GM10266 (cell line): ENCODE results near the gene RNF32.

Source experiments
- DNase-seq: peaks from one replicate; pipeline ENCODE4 v3.0.0; 2012; ENCODE audit errors: extremely low spot score
- CTCF ChIP-seq: IDR thresholded peaks from 2 replicates; pipeline ENCODE4 v1.5.1; 2012; ENCODE audit warnings: mild to moderate bottlenecking, low read depth; ENCODE audit not compliant: control insufficient read depth, insufficient read depth; ENCODE audit errors: missing control alignments

Gene RNF32

DNA sequence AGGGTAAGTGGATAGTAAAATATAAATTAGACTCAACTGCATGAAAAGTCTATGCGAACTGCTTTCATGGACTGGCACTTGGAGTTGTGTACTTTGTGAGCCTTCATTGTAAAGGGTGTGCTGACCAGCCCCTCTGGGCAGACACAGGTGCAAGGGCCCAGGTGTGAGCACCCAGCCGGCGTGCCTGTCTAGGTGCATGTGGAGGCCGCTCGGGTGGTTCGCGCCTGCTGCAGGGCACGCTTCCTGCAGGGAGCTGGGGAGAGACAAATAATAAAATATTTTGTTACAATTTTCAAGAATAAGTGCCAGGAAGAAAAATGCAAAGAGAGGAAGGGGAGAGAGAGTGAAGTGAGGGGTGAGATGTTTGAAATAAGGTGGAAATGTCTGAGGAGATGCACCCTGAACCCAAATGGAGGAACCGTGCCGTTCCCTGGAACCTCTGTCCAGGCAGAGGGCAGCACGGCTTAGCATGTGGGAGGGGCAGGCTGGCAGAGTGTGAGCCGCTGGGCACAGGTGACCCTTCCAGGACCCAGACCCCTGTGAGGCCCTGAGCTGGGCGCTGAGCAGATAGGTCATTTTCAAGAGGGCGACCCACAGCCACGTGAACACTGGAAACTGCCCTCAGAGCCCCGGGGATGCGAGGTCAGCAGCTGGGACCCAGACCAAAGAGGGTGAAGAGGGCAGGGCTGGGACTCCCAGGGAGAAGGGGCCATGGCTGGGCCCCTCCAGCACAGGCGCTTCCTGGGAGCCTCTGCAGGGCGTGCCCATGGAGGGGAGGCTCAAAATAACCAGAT, 28.7 kb downstream of the RNF32 start:
- no peak for TF ChIP-seq CTCF

GRCh38 chr7:156673454-156673853, 32.9 kb downstream of the RNF32 start:
- no peak for TF ChIP-seq CTCF
- no peak for DNase-seq

More for the DNA sequence above, 28.7 kb downstream of the RNF32 start:
- no peak for DNase-seq

DNA sequence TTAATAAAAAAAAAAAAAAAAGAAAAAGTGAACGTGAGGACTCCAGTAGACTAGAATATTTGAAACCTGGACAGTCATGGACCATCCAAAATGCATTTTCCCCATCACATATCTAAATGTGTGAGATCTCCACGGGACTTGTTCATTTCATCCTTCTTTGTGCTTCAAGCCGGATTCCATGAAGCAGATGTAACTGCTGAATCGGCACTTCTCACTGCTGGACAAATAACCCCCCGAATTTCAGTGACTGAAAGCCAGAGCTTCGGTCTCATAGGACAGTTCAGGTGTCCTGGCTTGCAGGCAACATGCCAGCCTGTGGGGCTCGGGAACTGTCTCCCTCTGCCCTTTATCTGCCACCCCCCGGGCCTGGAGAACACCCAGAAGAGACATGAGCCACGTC, 33.3 kb downstream of the RNF32 start:
- TF ChIP-seq CTCF, result no peak
- DNase-seq, result no peak

- no peak for DNase-seq
- TF ChIP-seq CTCF, result no peak
Observed at GRCh38 chr7:156675721-156676120, 35.1 kb downstream of the RNF32 start.

DNA sequence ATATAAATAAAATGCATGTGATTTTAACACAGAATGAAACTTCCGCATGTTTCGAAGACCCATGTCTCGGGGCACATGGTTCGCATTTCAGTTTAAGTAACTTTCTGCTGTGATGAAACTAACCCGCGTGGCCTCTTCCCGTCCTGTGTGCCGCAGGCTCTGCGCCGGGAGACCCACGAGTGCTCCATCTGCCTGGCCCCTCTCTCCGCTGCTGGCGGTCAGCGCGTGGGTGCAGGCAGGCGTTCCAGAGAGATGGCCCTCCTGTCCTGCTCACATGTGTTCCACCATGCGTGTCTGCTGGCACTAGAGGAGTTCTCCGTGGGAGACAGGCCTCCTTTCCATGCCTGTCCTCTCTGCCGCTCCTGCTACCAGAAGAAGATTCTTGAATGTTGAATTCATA, 35.7 kb downstream of the RNF32 start:
- TF ChIP-seq CTCF, result no peak
- no peak for DNase-seq

- no peak for DNase-seq
- no peak for TF ChIP-seq CTCF
Observed at GRCh38 chr7:156677374-156678054, 36.9 kb downstream of the RNF32 start.

GRCh38 chr7:156680281-156680680, 39.7 kb downstream of the RNF32 start:
- DNase-seq, result no peak
- no peak for TF ChIP-seq CTCF
